ENCODE data around the gene ABLIM1. TPM values are rescaled to one million over a fixed set of nuclear protein-coding genes. Genes with fewer than 3 reads are reported as not detected.

Gene ABLIM1
- total and polyA plus RNA-seq, 2 of the 13 experiments (the other 11 are each of a cell fraction or from before 2014, with no cell fraction given), result 59.4 to 92.7 TPM

DNA sequence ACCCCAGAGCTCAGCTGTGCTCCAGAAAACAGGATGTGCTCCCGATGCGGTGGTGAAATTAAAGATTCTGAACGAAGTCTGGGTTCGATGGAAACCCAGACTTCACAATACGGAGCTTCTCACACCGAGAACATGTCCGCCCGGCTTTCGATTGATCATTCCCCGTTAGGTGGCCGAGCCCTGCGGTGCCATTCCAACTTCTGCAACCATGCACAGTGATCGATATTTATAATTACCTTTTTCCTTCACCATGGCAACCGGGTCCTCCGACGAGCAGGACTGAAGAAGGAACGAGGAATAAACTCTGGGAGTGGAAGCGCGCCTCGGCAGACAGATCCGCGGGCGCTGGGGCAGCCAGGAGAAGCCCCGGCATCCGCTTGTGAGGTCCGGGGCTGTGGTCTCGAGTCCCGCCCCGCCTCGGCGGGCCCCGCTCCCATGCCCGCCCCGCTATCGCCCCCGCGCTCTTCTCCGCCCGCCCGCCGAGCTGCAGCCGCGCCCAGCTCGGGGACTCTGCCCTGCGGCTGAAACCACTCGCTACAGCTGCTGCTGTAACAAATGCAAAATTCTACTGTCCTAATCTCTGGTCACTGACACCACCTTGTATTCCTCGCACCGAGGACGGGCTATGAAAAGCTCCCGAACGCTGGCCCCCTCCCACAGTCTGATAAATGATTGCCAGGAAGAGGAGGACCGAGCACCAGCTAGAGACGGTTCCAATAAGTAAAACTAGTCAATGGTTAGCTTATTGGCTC lies 26.2 kb downstream of the ABLIM1 start (continued):
- TF ChIP-seq, protein P1, sequence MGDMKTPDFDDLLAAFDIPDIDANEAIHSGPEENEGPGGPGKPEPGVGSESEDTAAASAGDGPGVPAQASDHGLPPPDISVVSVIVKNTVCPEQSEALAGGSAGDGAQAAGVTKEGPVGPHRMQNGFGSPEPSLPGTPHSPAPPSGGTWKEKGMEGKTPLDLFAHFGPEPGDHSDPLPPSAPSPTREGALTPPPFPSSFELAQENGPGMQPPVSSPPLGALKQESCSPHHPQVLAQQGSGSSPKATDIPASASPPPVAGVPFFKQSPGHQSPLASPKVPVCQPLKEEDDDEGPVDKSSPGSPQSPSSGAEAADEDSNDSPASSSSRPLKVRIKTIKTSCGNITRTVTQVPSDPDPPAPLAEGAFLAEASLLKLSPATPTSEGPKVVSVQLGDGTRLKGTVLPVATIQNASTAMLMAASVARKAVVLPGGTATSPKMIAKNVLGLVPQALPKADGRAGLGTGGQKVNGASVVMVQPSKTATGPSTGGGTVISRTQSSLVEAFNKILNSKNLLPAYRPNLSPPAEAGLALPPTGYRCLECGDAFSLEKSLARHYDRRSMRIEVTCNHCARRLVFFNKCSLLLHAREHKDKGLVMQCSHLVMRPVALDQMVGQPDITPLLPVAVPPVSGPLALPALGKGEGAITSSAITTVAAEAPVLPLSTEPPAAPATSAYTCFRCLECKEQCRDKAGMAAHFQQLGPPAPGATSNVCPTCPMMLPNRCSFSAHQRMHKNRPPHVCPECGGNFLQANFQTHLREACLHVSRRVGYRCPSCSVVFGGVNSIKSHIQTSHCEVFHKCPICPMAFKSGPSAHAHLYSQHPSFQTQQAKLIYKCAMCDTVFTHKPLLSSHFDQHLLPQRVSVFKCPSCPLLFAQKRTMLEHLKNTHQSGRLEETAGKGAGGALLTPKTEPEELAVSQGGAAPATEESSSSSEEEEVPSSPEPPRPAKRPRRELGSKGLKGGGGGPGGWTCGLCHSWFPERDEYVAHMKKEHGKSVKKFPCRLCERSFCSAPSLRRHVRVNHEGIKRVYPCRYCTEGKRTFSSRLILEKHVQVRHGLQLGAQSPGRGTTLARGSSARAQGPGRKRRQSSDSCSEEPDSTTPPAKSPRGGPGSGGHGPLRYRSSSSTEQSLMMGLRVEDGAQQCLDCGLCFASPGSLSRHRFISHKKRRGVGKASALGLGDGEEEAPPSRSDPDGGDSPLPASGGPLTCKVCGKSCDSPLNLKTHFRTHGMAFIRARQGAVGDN (CRISPR knock-in tag; IDR thresholded peaks at IDR 0.05), result peak; percentile 75
- TF ChIP-seq AHR (CRISPR knock-in tag; IDR thresholded peaks at IDR 0.05) (no peak), CCAR2 (optimal IDR thresholded peaks at IDR 0.05; ENCODE audit: low read depth, low read length) (no peak), ZNF547 (CRISPR knock-in tag; IDR thresholded peaks at IDR 0.05) (0 out of 2 replicates have a peak, but pooled peaks have one; percentile 53), IKZF4 (CRISPR knock-in tag; IDR thresholded peaks at IDR 0.05; ENCODE audit: borderline replicate concordance, low read depth, not compliant biosample characterization) (no peak), BORCS8-MEF2B (CRISPR knock-in tag; IDR thresholded peaks at IDR 0.05) (0 out of 2 replicates have a peak, but pooled peaks have one; percentile 34), HMG20A (CRISPR knock-in tag; IDR thresholded peaks at IDR 0.05; ENCODE audit: borderline replicate concordance) (0 out of 2 replicates have a peak, but pooled peaks have one; percentile 9), ZFX (CRISPR knock-in tag; IDR thresholded peaks at IDR 0.05; ENCODE audit: low read depth) (peak; percentile 40; the same call in 1 of the 2 replicates), ZBTB1 (CRISPR knock-in tag; IDR thresholded peaks at IDR 0.05; ENCODE audit: borderline replicate concordance) (no peak), KAT7 (CRISPR knock-in tag; IDR thresholded peaks at IDR 0.05; ENCODE audit: borderline replicate concordance) (no peak)
- TF ChIP-seq, protein P2, sequence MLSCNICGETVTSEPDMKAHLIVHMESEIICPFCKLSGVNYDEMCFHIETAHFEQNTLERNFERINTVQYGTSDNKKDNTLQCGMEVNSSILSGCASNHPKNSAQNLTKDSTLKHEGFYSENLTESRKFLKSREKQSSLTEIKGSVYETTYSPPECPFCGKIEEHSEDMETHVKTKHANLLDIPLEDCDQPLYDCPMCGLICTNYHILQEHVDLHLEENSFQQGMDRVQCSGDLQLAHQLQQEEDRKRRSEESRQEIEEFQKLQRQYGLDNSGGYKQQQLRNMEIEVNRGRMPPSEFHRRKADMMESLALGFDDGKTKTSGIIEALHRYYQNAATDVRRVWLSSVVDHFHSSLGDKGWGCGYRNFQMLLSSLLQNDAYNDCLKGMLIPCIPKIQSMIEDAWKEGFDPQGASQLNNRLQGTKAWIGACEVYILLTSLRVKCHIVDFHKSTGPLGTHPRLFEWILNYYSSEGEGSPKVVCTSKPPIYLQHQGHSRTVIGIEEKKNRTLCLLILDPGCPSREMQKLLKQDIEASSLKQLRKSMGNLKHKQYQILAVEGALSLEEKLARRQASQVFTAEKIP (CRISPR knock-in tag; IDR thresholded peaks at IDR 0.05; ENCODE audit: borderline replicate concordance), result no peak
- TF ChIP-seq, protein P3, sequence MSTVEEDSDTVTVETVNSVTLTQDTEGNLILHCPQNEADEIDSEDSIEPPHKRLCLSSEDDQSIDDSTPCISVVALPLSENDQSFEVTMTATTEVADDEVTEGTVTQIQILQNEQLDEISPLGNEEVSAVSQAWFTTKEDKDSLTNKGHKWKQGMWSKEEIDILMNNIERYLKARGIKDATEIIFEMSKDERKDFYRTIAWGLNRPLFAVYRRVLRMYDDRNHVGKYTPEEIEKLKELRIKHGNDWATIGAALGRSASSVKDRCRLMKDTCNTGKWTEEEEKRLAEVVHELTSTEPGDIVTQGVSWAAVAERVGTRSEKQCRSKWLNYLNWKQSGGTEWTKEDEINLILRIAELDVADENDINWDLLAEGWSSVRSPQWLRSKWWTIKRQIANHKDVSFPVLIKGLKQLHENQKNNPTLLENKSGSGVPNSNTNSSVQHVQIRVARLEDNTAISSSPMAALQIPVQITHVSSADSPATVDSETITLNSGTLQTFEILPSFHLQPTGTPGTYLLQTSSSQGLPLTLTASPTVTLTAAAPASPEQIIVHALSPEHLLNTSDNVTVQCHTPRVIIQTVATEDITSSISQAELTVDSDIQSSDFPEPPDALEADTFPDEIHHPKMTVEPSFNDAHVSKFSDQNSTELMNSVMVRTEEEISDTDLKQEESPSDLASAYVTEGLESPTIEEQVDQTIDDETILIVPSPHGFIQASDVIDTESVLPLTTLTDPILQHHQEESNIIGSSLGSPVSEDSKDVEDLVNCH (CRISPR knock-in tag; IDR thresholded peaks at IDR 0.05), result no peak
- TF ChIP-seq, protein P4, sequence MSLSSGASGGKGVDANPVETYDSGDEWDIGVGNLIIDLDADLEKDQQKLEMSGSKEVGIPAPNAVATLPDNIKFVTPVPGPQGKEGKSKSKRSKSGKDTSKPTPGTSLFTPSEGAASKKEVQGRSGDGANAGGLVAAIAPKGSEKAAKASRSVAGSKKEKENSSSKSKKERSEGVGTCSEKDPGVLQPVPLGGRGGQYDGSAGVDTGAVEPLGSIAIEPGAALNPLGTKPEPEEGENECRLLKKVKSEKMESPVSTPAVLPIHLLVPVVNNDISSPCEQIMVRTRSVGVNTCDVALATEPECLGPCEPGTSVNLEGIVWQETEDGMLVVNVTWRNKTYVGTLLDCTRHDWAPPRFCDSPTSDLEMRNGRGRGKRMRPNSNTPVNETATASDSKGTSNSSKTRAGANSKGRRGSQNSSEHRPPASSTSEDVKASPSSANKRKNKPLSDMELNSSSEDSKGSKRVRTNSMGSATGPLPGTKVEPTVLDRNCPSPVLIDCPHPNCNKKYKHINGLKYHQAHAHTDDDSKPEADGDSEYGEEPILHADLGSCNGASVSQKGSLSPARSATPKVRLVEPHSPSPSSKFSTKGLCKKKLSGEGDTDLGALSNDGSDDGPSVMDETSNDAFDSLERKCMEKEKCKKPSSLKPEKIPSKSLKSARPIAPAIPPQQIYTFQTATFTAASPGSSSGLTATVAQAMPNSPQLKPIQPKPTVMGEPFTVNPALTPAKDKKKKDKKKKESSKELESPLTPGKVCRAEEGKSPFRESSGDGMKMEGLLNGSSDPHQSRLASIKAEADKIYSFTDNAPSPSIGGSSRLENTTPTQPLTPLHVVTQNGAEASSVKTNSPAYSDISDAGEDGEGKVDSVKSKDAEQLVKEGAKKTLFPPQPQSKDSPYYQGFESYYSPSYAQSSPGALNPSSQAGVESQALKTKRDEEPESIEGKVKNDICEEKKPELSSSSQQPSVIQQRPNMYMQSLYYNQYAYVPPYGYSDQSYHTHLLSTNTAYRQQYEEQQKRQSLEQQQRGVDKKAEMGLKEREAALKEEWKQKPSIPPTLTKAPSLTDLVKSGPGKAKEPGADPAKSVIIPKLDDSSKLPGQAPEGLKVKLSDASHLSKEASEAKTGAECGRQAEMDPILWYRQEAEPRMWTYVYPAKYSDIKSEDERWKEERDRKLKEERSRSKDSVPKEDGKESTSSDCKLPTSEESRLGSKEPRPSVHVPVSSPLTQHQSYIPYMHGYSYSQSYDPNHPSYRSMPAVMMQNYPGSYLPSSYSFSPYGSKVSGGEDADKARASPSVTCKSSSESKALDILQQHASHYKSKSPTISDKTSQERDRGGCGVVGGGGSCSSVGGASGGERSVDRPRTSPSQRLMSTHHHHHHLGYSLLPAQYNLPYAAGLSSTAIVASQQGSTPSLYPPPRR (CRISPR knock-in tag; IDR thresholded peaks at IDR 0.05; ENCODE audit: borderline replicate concordance), result no peak
- TF ChIP-seq, protein P5, sequence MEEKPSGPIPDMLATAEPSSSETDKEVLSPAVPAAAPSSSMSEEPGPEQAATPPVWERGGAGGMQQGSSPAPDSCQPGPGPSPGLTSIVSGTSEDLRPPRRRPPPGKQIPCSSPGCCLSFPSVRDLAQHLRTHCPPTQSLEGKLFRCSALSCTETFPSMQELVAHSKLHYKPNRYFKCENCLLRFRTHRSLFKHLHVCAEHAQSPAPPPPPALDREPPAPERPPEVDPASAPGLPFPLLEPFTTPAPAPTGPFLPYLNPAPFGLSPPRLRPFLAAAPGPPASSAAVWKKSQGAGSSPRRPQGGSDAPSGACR (CRISPR knock-in tag; IDR thresholded peaks at IDR 0.05), result no peak

All from HepG2 (cell line).